Upper lobe of right lung (tissue), 1 donor: Measurements from ENCODE around the gene MT2A. TPM values are rescaled to one million over a fixed set of nuclear protein-coding genes. Genes with fewer than 3 reads are reported as not detected.

Source experiments
- ATAC-seq: fragments of 200-7000 bp; cut with Tn5 transposase; one replicate; pipeline ENCODE4 v1.9.1; 2020; ENCODE audit warnings: mild to moderate bottlenecking, moderate library complexity
- DNase-seq: peaks from one replicate; pipeline ENCODE4 v3.0.0-alpha.2; 2020
- H3K27ac ChIP-seq: fragments of 200-600 bp; one replicate; pipeline ENCODE4 v1.8.0; 2022
- H3K27me3 ChIP-seq: fragments of 200-600 bp; one replicate; pipeline ENCODE4 v1.8.0; 2022; ENCODE audit warnings: mild to moderate bottlenecking
- H3K36me3 ChIP-seq: fragments of 200-600 bp; one replicate; pipeline ENCODE4 v1.8.0; 2022
- H3K4me1 ChIP-seq: fragments of 200-600 bp; one replicate; pipeline ENCODE4 v1.8.0; 2022
- H3K4me3 ChIP-seq: fragments of 200-600 bp; one replicate; pipeline ENCODE4 v1.8.0; 2022; ENCODE audit warnings: mild to moderate bottlenecking
- H3K9me3 ChIP-seq: fragments of 200-600 bp; one replicate; pipeline ENCODE4 v1.8.0; 2022
- intact Hi-C: fragments of 100-400 bp; cut with DNase I; formaldehyde crosslinking; loops from one replicate; pipeline ENCODE4 v1.11.0; 2022
- total RNA-seq: library from RNA; stranded (reverse); fragmentation: NEBNext Ultra II Directional; extraction: Animal tissue kit (Norgen Biotek cat#: 25700); gene quantifications from one replicate; pipeline ENCODE4 v1.2.1, GENCODE V29; 2021
- TF ChIP-seq, protein P1 (sequence below): fragments of 200-600 bp; IDR thresholded peaks from one replicate; pipeline ENCODE4 v1.8.0; 2022; ENCODE audit warnings: antibody characterized with exemption
- donor health status: DM: no; HTN: yes; CAD: no; lungs with severe emphysema.

Gene MT2A
- total RNA-seq, 1 donor from 2014 or later = 349 TPM

DNA sequence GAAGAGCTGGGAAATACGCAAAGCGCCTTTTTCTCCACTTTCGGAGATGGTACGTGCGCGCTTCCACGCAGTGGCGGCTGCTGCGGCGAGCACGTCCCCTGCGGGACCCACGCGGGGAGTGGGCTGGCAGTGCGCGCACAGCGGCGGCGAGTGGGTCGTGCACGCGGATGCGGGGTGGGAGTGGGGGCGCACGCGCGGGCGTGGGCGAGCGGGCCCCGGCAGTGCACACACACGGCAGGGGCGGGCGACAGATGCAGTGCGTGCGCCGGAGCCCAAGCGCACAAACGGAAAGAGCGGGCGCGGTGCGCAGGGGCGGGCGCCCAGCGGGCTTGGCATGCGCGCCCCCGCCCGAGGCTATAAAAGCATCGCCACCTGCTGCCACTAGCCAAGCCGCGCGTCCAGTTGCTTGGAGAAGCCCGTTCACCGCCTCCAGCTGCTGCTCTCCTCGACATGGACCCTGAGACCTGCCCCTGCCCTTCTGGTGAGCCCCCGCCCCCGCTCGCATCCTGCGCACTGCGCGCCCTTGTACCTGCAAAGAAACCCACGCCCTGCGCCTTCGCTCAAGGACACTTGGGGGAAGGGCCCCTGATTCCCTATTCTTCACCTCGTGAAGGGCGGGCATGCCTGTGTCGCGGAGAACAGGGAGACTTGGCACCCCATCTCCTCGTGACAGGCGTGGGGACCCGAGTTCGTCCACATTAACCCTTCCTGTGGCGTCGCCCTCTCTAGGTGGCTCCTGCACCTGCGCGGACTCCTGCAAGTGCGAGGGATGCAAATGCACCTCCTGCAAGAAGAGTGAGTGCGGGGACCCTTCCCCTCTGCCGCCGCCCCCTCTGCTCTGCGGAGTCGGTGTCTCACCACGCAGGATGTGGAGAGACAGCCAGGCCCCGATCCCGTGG is 19.0 kb upstream of the MT2A start, which contains the start of gene MT3:
Gene MT3, plus strand, starts transcription at position 388 of the 899 bp plus-strand sequence. Its CDS starts 63 bp downstream, at position 451.
- peak within 1 kb of the TSS; percentile 31 for H3K4me3 ChIP-seq
- no peaks in the 10 kb centered on the region for H3K9me3 ChIP-seq
- intact Hi-C loops = no loop called here
- H3K27ac ChIP-seq = no peak within 1 kb of the TSS
- H3K27me3 ChIP-seq = peaks cover 20% of the 10 kb centered on the region
- ATAC-seq (peak; percentile 27), DNase-seq (no peak)
- no peaks in the 10 kb centered on the region for H3K36me3 ChIP-seq
- H3K4me1 ChIP-seq = peaks cover 9% of the 10 kb centered on the region
- TF ChIP-seq, protein P1, sequence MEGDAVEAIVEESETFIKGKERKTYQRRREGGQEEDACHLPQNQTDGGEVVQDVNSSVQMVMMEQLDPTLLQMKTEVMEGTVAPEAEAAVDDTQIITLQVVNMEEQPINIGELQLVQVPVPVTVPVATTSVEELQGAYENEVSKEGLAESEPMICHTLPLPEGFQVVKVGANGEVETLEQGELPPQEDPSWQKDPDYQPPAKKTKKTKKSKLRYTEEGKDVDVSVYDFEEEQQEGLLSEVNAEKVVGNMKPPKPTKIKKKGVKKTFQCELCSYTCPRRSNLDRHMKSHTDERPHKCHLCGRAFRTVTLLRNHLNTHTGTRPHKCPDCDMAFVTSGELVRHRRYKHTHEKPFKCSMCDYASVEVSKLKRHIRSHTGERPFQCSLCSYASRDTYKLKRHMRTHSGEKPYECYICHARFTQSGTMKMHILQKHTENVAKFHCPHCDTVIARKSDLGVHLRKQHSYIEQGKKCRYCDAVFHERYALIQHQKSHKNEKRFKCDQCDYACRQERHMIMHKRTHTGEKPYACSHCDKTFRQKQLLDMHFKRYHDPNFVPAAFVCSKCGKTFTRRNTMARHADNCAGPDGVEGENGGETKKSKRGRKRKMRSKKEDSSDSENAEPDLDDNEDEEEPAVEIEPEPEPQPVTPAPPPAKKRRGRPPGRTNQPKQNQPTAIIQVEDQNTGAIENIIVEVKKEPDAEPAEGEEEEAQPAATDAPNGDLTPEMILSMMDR = no peak

DNA sequence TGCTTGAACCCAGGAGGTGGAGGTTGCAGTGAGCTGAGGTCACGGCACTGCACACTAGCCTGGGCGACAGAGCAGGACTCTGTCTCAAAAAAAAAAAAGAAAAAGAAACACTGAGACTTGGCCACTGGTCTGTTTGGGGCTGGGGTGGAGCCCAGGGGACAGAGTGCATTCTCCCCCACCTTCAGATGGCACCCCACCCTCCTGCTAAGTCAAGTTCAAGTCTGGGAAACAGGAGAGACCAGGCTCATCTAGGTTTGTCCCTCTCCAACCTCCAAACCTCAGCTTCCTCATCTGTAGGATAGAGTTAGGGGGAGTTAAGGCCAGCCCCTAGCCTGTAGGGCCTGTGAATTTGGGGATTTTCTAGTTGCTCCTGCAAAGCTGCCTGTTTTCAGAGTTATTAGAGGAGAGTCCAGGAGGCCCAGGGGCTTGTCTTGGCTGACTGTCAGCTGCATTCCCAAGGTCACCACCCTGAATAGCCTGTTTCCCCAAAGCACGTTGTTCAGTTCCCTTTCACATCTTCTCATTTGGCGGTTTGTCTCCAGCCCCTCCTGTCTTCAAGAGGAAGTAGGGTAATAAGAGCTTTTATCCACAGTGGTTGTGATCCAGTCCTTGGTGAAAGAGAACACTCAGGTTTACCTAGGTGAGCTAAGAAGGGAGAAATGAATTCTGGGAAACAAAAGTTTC is 16.9 kb upstream of the MT2A start:
- Histone ChIP-seq H3K4me1 (peaks cover 9% of the 10 kb centered on the region), H3K4me3 (no peak overlapping the region), H3K36me3 (no peaks in the 10 kb centered on the region), H3K27ac (no peak overlapping the region), H3K27me3 (peaks cover 20% of the 10 kb centered on the region), H3K9me3 (no peaks in the 10 kb centered on the region)
- intact Hi-C loops = no loop called here
- ATAC-seq (peak; percentile 63), DNase-seq (no peak)
- TF ChIP-seq, protein P1 = no peak

DNA sequence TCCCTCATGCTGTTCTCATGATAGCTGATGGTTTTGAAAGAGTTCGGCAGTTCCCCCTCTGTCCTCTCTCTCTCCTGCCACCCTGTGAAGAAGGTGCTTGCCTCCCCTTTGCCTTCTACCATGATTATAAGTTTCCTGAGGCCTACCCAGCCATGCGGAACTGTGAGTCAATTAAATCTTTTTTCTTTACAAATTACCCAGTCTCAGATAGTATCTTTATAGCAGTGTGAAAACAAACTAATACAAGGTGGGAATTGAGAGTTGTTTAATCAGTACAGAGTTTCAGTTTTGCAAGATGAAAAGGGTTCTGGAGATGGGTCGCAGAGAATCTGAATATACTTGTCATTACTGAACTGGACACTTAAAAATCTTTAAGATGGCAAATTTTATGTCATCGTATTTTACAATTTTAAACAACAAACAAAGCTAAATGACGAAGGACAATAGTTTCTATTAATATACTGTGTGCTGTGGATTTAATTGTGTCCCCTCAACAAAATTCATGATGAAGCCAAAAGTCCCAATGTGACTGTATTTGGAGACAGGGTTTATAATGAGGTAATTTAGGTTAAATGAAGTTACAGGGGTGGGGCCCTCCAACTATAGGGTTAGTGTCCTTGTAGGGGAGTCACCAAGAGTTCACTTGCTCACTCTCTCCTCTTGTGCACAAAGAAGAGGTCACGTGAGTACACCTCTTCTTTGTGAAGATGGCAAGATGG is 14.7 kb upstream of the MT2A start:
- Histone ChIP-seq H3K27ac (no peak overlapping the region), H3K9me3 (no peaks in the 10 kb centered on the region), H3K27me3 (peaks cover 14% of the 10 kb centered on the region), H3K4me3 (no peak overlapping the region), H3K36me3 (no peaks in the 10 kb centered on the region), H3K4me1 (peaks cover 9% of the 10 kb centered on the region)
- ATAC-seq = no peak
- intact Hi-C loops = no loop called here
- no peak for DNase-seq
- TF ChIP-seq, protein P1 = no peak

DNA sequence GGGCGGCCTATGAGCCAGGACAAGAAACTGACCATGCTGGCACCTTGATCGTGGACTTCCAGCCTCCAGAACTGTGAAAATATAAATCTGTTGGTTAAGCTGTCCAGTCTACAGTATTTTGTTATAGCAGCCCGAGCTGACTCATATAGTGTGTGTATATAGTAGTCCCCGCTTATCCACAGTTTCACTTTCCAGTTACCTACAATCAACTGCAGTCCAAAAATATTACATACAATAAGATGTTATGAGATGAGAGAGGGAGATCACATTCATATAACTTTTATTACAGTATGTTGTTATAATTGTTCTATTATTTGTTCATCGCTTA is 14.1 kb upstream of the MT2A start:
- intact Hi-C loops = no loop called here
- Histone ChIP-seq H3K4me1 (peaks cover 6% of the 10 kb centered on the region), H3K27ac (no peak overlapping the region), H3K27me3 (peaks cover 9% of the 10 kb centered on the region), H3K36me3 (no peaks in the 10 kb centered on the region), H3K9me3 (no peaks in the 10 kb centered on the region), H3K4me3 (no peak overlapping the region)
- DNase-seq (no peak), ATAC-seq (no peak)
- TF ChIP-seq, protein P1 = no peak

DNA sequence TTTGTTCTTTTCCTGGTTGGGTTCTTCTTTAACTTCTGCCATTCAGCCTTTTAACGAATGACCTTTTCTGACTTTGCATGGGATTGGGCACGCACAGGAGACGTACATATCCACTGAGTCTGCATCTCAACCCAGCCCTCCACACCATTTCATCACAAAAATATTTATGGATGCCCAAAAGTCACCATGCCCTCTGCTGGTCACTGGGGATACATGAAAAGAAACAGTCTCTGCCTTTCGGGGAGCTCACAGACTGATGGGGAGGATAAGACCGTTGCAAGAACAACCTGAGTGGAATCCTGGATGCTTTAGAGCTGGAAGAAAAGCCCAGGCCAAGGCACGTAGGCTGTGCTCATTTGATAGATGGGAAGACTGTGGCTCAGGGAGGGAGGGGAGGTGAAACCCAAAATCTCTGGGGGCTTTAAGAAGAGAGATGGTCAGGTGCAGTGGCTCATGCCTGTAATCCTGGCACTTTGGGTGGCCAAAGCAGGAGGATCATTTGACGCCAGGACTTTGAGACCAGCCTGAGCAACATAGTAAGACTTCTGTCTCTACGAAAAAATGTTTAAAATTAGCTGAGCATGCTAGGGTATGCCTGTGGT is 7.9 kb upstream of the MT2A start:
- no peak for DNase-seq
- peak; percentile 75 for ATAC-seq
- H3K4me1 ChIP-seq = no peaks in the 10 kb centered on the region
- H3K4me3 ChIP-seq = no peak overlapping the region
- intact Hi-C loops = no loop called here
- TF ChIP-seq, protein P1 = peak; percentile 70
- H3K27ac ChIP-seq = no peak overlapping the region
- H3K36me3 ChIP-seq = no peaks in the 10 kb centered on the region
- H3K27me3 ChIP-seq = no peaks in the 10 kb centered on the region
- H3K9me3 ChIP-seq = no peaks in the 10 kb centered on the region
